Regular cardiac myocyte (primary cell): ENCODE results near the gene OLFM3. TPM values are rescaled to one million over a fixed set of nuclear protein-coding genes. Genes with fewer than 3 reads are reported as not detected.

Experiments
- total RNA-seq: library from RNA; depleted of rRNA; stranded (reverse); fragments of >200 nt; gene quantifications from 2 replicates; pipeline ENCODE4 v1.2.3, GENCODE V29; 2014

OLFM3 gene
- not detected in 2 replicates for total RNA-seq

DNA sequence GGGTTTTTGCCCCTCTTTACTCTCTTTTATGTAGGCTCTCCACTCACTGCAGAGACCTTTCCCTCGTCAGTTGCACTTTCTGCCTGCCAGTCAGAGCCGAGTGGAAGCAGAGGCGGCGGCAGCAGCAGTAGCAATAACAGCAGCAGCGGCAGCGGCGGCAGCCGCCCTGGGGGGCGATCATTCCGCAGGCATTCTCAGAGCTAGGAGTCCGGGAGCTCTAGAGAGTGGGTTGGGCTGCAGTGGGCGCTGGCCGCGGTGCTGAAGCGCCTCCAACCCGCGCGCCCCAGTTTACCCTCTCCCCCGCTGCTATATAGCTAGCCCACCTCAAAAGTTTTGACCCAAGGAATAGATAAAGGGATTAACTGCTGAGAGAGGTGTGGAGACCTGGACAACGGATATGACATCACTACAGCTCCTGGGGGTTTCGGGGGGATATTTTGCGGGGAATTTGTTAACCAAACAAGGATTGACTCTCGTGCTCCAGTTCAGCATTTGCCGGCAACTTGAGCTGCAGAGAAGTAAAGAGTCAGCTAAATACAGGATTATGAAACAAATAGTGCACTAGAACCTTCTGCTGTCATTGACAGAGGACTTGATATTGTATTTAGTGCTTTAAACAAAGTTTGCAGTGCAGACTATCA is at the start of gene OLFM3:
Gene OLFM3, minus strand, starts transcription at position 102 of the 641 bp plus-strand sequence.

